GM12873 (cell line): Measurements from ENCODE around the gene STKLD1.

Experiments used
- CTCF ChIP-seq: IDR thresholded peaks from 2 replicates; pipeline ENCODE4 v1.5.1; 2012; ENCODE audit warnings: low read depth, mild to moderate bottlenecking, moderate library complexity, low read length, control low read depth; ENCODE audit not compliant: insufficient read depth; ENCODE audit errors: missing control alignments

Gene STKLD1

GRCh38 chr9:133352635-133353340, 23.4 kb upstream of the STKLD1 start:
- TF ChIP-seq CTCF, result no peak

- no peak for TF ChIP-seq CTCF
Observed at GRCh38 chr9:133353548-133353947, 22.6 kb upstream of the STKLD1 start.

GRCh38 chr9:133354766-133355165, 21.4 kb upstream of the STKLD1 start:
- TF ChIP-seq CTCF, result no peak

GRCh38 chr9:133355881-133356357, 20.2 kb upstream of the STKLD1 start:
- TF ChIP-seq CTCF, result no peak

- TF ChIP-seq CTCF, result peak; percentile 12
Observed at GRCh38 chr9:133356391-133357091, 19.6 kb upstream of the STKLD1 start, which contains the start of the genes SURF1 and SURF2. Gene SURF1, minus strand, starts transcription at chr9:133356487. Its CDS starts 34 bp downstream, at chr9:133356453. Gene SURF2, plus strand, starts transcription at chr9:133356550. Its CDS starts 43 bp downstream, at chr9:133356593.

GRCh38 chr9:133357656-133358055, 18.5 kb upstream of the STKLD1 start:
- TF ChIP-seq CTCF, result no peak

- peak; percentile 33 for TF ChIP-seq CTCF
Observed at GRCh38 chr9:133359399-133360175, 16.6 kb upstream of the STKLD1 start.
